ENCODE data around the gene OSTN.

- TF ChIP-seq CTCF (IDR thresholded peaks at IDR 0.05), result no peak
- TF ChIP-seq POLR2A (IDR thresholded peaks at IDR 0.05), result no peak
Observed at GRCh38 chr3:191170097-191170496, 28.9 kb upstream of the OSTN start.
